ENCODE measurements around the gene CCL4. TPM values are rescaled to one million over a fixed set of nuclear protein-coding genes. Genes with fewer than 3 reads are reported as not detected.
"Not testable (repeated sequence)": the region's sequence is repeated elsewhere in the genome, so short reads cannot be mapped to it uniquely, and the experiment has no call there.

The CCL4 gene
- total RNA-seq, 4 donors from 2014 or later: 4.2 to 10.8 TPM; not detected in 2

GRCh38 chr17:36089888-36090836, 13.5 kb upstream of the CCL4 start, which contains the start of gene CCL3:
TSS of gene CCL3 (minus strand) at chr17:36090143. CDS start at chr17:36090058, 85 bp downstream.
- Histone ChIP-seq H3K4me3 (no peak within 1 kb of the TSS), H3K36me3 (no peaks in the 10 kb centered on the region), H3K4me1 (no peaks in the 10 kb centered on the region), H3K27ac (peak within 1 kb of the TSS in 1 of 4 donors; percentile 4), H3K9me3 (no peaks in the 10 kb centered on the region), H3K27me3 (no peaks in the 10 kb centered on the region)
- in situ Hi-C loops (cut with MboI; ENCODE audit: low pct_ligation_motif_present in 1 of 4, low pct_unique_long_range_greater_than_20kb in 1 of 4, low sequenced_read_pairs in 3 of 4) (no loop called here), intact Hi-C loops (cut with DNase I; ENCODE audit: low total_unique reads) (no loop called here)
- no peak for TF ChIP-seq CTCF (IDR thresholded peaks at IDR 0.05)
- TF ChIP-seq POLR2AphosphoS5 (IDR thresholded peaks at IDR 0.05): peak in 1 of 3 donors; percentile 32
- DNase-seq: peak; percentile 26
- 67 to 75% methylated on average over 2 to 9 of the region's 9 CpGs for WGBS, 2 donors (ENCODE audit: low coverage in 1 of 2)

- no peaks in the 10 kb centered on the region for H3K4me1 ChIP-seq
- intact Hi-C loops (cut with DNase I; ENCODE audit: low total_unique reads): no loop called here
- 73 to 76% methylated on average over 3 to 4 of the region's 4 CpGs for WGBS, 2 donors (ENCODE audit: low coverage in 1 of 2)
- H3K9me3 ChIP-seq: no peaks in the 10 kb centered on the region
- H3K27ac ChIP-seq: no peak overlapping the region
- H3K4me3 ChIP-seq: no peak overlapping the region
- no peaks in the 10 kb centered on the region for H3K36me3 ChIP-seq
- in situ Hi-C loops (cut with MboI; ENCODE audit: low pct_ligation_motif_present in 1 of 4, low pct_unique_long_range_greater_than_20kb in 1 of 4, low sequenced_read_pairs in 3 of 4): no loop called here
- no peaks in the 10 kb centered on the region for H3K27me3 ChIP-seq
- DNase-seq: no peak
- TF ChIP-seq POLR2AphosphoS5 (IDR thresholded peaks at IDR 0.05): no peak
- no peak for TF ChIP-seq CTCF (IDR thresholded peaks at IDR 0.05)
- no peak for TF ChIP-seq POLR2A (IDR thresholded peaks at IDR 0.05)
- no peak for TF ChIP-seq EP300 (IDR thresholded peaks at IDR 0.05; ENCODE audit: low read depth)
Measured at GRCh38 chr17:36092230-36092629, 11.4 kb upstream of the CCL4 start.

GRCh38 chr17:36092715-36093114, 10.9 kb upstream of the CCL4 start:
- DNase-seq; intact Hi-C loops (cut with DNase I; ENCODE audit: low total_unique reads); H3K9me3 ChIP-seq; H3K36me3 ChIP-seq; H3K4me1 ChIP-seq; H3K27ac ChIP-seq; in situ Hi-C loops (cut with MboI; ENCODE audit: low pct_ligation_motif_present in 1 of 4, low pct_unique_long_range_greater_than_20kb in 1 of 4, low sequenced_read_pairs in 3 of 4); H3K27me3 ChIP-seq; H3K4me3 ChIP-seq: not testable (repeated sequence)
- WGBS, 2 donors (ENCODE audit: low coverage in 1 of 2): 66 to 72% methylated on average over 4 to 6 of the region's 6 CpGs

- no peaks in the 10 kb centered on the region for H3K4me1 ChIP-seq
- DNase-seq: no peak
- no peak overlapping the region for H3K27ac ChIP-seq
- H3K36me3 ChIP-seq: no peaks in the 10 kb centered on the region
- no peak overlapping the region for H3K4me3 ChIP-seq
- no peaks in the 10 kb centered on the region for H3K9me3 ChIP-seq
- WGBS, 2 donors (ENCODE audit: low coverage in 1 of 2): 75 to 86% methylated on average over 1 of the region's 1 CpG
- no peak for TF ChIP-seq POLR2AphosphoS5 (IDR thresholded peaks at IDR 0.05)
- no peaks in the 10 kb centered on the region for H3K27me3 ChIP-seq
- in situ Hi-C loops (cut with MboI; ENCODE audit: low pct_ligation_motif_present in 1 of 4, low pct_unique_long_range_greater_than_20kb in 1 of 4, low sequenced_read_pairs in 3 of 4) (no loop called here), intact Hi-C loops (cut with DNase I; ENCODE audit: low total_unique reads) (no loop called here)
Measured at GRCh38 chr17:36094232-36094631, 9.4 kb upstream of the CCL4 start.

- intact Hi-C loops (cut with DNase I; ENCODE audit: low total_unique reads) (no loop called here), in situ Hi-C loops (cut with MboI; ENCODE audit: low pct_ligation_motif_present in 1 of 4, low pct_unique_long_range_greater_than_20kb in 1 of 4, low sequenced_read_pairs in 3 of 4) (no loop called here)
- TF ChIP-seq CTCF (IDR thresholded peaks at IDR 0.05) (no peak), EP300 (IDR thresholded peaks at IDR 0.05; ENCODE audit: low read depth) (no peak), POLR2AphosphoS5 (IDR thresholded peaks at IDR 0.05) (no peak), POLR2A (IDR thresholded peaks at IDR 0.05) (no peak)
- 87% methylated on average over 7 of the region's 7 CpGs; no CpG with 5 or more reads in 1 of the 2 donors for WGBS, 2 donors (ENCODE audit: low coverage in 1 of 2)
- H3K27ac ChIP-seq: no peak overlapping the region
- H3K9me3 ChIP-seq: no peaks in the 10 kb centered on the region
- H3K4me3 ChIP-seq: no peak overlapping the region
- no peak for DNase-seq
- no peaks in the 10 kb centered on the region for H3K36me3 ChIP-seq
- H3K4me1 ChIP-seq: no peaks in the 10 kb centered on the region
- no peaks in the 10 kb centered on the region for H3K27me3 ChIP-seq
Measured at GRCh38 chr17:36094746-36095145, 8.9 kb upstream of the CCL4 start.
